HG03066 (cell line): ENCODE data around the gene GALNT12.

Source experiments
- ATAC-seq: cut with Tn5 transposase; IDR thresholded peaks from one replicate; pipeline ENCODE4 v1.9.1; 2021; ENCODE audit warnings: low read depth; ENCODE audit not compliant: unreplicated experiment

Gene GALNT12

GRCh38 chr9:98874721-98875255 is 67.3 kb downstream of the GALNT12 start:
- ATAC-seq = no peak

- no peak for ATAC-seq
Observed at GRCh38 chr9:98875536-98875935, 68.1 kb downstream of the GALNT12 start.

GRCh38 chr9:98877311-98877710 is 69.8 kb downstream of the GALNT12 start:
- no peak for ATAC-seq

- no peak for ATAC-seq
Observed at GRCh38 chr9:98879094-98879962, 71.9 kb downstream of the GALNT12 start.

- ATAC-seq = no peak
Observed at GRCh38 chr9:98879963-98880310, 72.5 kb downstream of the GALNT12 start.

GRCh38 chr9:98880311-98881015 is 73.0 kb downstream of the GALNT12 start:
- ATAC-seq = no peak

- ATAC-seq = no peak
Observed at GRCh38 chr9:98881356-98881755, 73.9 kb downstream of the GALNT12 start.

GRCh38 chr9:98881836-98882568 is 74.5 kb downstream of the GALNT12 start:
- no peak for ATAC-seq

GRCh38 chr9:98882569-98882923 is 75.1 kb downstream of the GALNT12 start:
- ATAC-seq = no peak

- ATAC-seq = no peak
Observed at GRCh38 chr9:98883276-98883675, 75.8 kb downstream of the GALNT12 start.

GRCh38 chr9:98884849-98885248 is 77.4 kb downstream of the GALNT12 start:
- no peak for ATAC-seq

- ATAC-seq = no peak
Observed at GRCh38 chr9:98885575-98886295, 78.3 kb downstream of the GALNT12 start.

GRCh38 chr9:98886691-98887229 is 79.3 kb downstream of the GALNT12 start:
- no peak for ATAC-seq

GRCh38 chr9:98887918-98888510 is 80.5 kb downstream of the GALNT12 start:
- no peak for ATAC-seq

GRCh38 chr9:98888801-98889421 is 81.4 kb downstream of the GALNT12 start:
- ATAC-seq = no peak

- no peak for ATAC-seq
Observed at GRCh38 chr9:98890256-98890655, 82.8 kb downstream of the GALNT12 start.

- no peak for ATAC-seq
Observed at GRCh38 chr9:98892288-98892687, 84.8 kb downstream of the GALNT12 start.

GRCh38 chr9:98892690-98893089 is 85.2 kb downstream of the GALNT12 start:
- no peak for ATAC-seq

- ATAC-seq = no peak
Observed at GRCh38 chr9:98894171-98894570, 86.7 kb downstream of the GALNT12 start.
